Glutamatergic neuron (in vitro differentiated cells): ENCODE data around the gene KLK1. TPM values are rescaled to one million over a fixed set of nuclear protein-coding genes. Genes with fewer than 3 reads are reported as not detected.

Experiments
- DNase-seq: peaks from one replicate; pipeline ENCODE4 v3.0.0; 2022
- H3K27ac Mint-ChIP-seq: one replicate; pipeline ENCODE4 v1.8.0; 2020; ENCODE audit warnings: mild to moderate bottlenecking, mixed read lengths, inconsistent platforms; ENCODE audit not compliant: unreplicated experiment
- H3K27me3 Mint-ChIP-seq: one replicate; pipeline ENCODE4 v1.8.0; 2020; ENCODE audit warnings: mild to moderate bottlenecking, moderate library complexity, mixed read lengths, inconsistent platforms; ENCODE audit not compliant: unreplicated experiment
- H3K36me3 Mint-ChIP-seq: one replicate; pipeline ENCODE4 v1.8.0; 2020; ENCODE audit warnings: mild to moderate bottlenecking, mixed read lengths, inconsistent platforms; ENCODE audit not compliant: unreplicated experiment
- H3K4me1 Mint-ChIP-seq: one replicate; pipeline ENCODE4 v1.8.0; 2020; ENCODE audit warnings: mild to moderate bottlenecking, low read depth, mixed read lengths, inconsistent platforms; ENCODE audit not compliant: unreplicated experiment
- H3K4me3 Mint-ChIP-seq: one replicate; pipeline ENCODE4 v1.8.0; 2020; ENCODE audit warnings: mild to moderate bottlenecking, mixed read lengths, inconsistent platforms; ENCODE audit not compliant: unreplicated experiment
- H3K9me3 Mint-ChIP-seq: one replicate; pipeline ENCODE4 v1.8.0; 2020; ENCODE audit warnings: mild to moderate bottlenecking, moderate library complexity, mixed read lengths, inconsistent platforms; ENCODE audit not compliant: unreplicated experiment
- total RNA-seq: library from RNA; stranded (reverse); fragmentation: NEBNext Ultra II Directional; extraction: Animal tissue kit (Norgen Biotek cat#: 25700); gene quantifications from one replicate; pipeline ENCODE4 v1.2.1, GENCODE V29; 2021; ENCODE audit not compliant: unreplicated experiment
- TF ChIP-seq, protein P1 (sequence below): fragments of 200-600 bp; sonication (generic); IDR thresholded peaks from one replicate; pipeline ENCODE4 v1.5.0; 2021; ENCODE audit not compliant: partially characterized antibody, unreplicated experiment

Gene KLK1
- total RNA-seq, 1 donor from 2014 or later: 0.49 TPM

DNA sequence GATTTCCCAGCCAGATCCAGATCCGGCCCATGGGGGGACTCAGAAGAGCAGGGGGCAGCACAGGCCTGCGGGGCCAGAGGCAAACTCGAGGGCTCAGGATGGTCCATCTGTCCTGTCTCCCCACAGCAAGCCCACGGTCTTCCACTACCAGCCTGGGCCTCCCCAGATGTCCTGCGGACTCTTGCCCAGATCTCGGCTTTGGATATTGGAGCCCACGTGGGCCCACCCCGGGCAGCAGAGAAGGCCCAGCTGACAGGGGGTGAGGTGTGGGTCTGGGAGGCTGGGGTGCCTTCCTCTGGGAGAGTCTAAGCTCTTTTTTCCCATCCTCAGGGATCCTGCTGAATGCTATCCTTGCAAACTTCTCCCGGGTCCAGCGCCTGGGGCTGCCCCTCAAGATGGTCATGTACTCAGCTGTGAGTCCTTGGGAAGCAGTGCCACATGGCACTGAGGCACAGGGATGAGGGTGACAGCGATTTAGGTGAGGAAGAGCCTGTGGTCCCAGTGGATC, 30.0 kb downstream of the KLK1 start:
- TF ChIP-seq, protein P1, sequence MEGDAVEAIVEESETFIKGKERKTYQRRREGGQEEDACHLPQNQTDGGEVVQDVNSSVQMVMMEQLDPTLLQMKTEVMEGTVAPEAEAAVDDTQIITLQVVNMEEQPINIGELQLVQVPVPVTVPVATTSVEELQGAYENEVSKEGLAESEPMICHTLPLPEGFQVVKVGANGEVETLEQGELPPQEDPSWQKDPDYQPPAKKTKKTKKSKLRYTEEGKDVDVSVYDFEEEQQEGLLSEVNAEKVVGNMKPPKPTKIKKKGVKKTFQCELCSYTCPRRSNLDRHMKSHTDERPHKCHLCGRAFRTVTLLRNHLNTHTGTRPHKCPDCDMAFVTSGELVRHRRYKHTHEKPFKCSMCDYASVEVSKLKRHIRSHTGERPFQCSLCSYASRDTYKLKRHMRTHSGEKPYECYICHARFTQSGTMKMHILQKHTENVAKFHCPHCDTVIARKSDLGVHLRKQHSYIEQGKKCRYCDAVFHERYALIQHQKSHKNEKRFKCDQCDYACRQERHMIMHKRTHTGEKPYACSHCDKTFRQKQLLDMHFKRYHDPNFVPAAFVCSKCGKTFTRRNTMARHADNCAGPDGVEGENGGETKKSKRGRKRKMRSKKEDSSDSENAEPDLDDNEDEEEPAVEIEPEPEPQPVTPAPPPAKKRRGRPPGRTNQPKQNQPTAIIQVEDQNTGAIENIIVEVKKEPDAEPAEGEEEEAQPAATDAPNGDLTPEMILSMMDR: no peak
- no peak overlapping the region for H3K27ac Mint-ChIP-seq
- H3K9me3 Mint-ChIP-seq: peaks cover 7% of the 10 kb centered on the region
- H3K4me1 Mint-ChIP-seq: no peaks in the 10 kb centered on the region
- peaks cover 3% of the 10 kb centered on the region for H3K27me3 Mint-ChIP-seq
- H3K36me3 Mint-ChIP-seq: peaks cover 7% of the 10 kb centered on the region
- H3K4me3 Mint-ChIP-seq: no peak overlapping the region
- DNase-seq: no peak

DNA sequence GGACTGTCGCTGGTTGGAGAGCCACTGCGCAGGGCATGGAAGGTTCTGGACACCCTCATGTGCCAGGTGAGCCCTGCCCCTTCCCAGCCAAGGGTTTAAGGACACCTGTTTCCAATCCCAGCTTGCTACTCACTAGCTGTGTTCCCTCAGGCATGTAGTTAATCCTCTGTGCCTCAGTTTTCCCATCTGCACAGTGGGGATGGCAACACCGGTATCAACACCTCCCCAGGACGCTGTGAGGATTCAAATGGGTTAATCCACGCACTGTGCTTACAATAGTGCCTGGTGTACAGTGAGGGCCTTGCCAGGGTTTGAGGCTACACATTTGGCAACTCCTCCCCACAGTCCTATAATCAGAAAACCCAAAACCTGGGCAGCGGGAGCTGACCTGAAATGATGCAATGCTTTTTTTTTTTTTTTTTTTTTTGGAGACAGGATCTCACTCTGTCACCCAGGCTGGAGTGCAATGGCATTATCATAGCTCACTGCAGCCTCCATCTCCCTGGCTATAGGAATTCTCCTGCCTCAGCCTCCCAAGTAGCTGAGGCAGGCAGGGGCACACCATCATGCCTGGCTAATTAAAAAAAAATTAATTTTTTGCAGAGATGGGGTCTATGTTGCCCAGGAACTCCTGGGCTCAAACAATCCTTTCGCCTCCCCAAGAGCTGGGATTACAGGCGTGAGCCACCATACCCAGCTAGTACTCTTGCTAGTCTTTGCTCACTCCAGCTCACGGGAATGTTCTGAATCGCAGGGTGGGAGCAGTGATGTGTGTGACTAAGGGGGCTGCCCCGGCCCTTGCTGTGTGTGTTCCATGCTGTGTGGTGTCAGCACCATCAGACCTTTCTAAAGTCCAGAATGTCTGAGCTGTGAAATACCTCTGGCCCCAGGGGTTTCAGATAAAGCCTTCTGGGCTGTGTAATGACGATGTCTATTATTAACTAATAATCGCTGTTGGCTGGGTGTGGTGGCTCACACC, 31.0 kb downstream of the KLK1 start:
- H3K9me3 Mint-ChIP-seq: peaks cover 7% of the 10 kb centered on the region
- no peaks in the 10 kb centered on the region for H3K4me1 Mint-ChIP-seq
- peaks cover 3% of the 10 kb centered on the region for H3K27me3 Mint-ChIP-seq
- TF ChIP-seq, protein P1: no peak
- peaks cover 7% of the 10 kb centered on the region for H3K36me3 Mint-ChIP-seq
- H3K4me3 Mint-ChIP-seq: no peak overlapping the region
- DNase-seq: no peak
- H3K27ac Mint-ChIP-seq: no peak overlapping the region

DNA sequence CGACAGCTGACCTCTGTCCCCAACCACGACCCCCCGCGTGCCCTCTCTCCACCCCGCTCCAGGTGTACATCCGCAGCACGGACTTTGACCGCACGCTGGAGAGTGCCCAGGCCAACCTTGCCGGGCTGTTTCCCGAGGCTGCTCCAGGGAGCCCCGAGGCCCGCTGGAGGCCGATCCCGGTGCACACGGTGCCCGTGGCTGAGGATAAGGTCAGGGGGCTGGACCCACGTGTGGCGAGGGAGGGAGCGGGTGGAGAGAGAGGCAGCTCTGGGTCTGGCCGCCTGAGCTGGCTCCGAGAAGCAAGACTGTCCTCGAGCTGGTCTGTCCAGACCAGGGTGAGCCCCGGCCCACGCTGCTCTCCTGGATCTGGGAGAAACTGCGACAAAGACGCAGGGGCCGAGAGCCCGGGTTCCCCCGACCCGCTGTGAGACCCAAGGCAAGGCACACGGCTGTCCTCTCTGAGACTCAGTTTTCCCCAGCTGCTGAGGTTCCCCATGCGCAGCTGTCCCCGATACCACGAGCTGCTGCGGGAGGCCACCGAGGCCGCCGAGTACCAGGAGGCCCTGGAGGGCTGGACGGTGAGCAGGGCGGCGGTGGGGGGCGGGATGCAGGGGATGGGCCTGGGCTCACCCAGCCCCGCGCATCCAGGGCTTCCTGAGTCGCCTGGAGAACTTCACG, 31.9 kb downstream of the KLK1 start:
- TF ChIP-seq, protein P1: no peak
- Mint-ChIP-seq H3K4me3 (no peak overlapping the region), H3K27me3 (peaks cover 3% of the 10 kb centered on the region)

DNA sequence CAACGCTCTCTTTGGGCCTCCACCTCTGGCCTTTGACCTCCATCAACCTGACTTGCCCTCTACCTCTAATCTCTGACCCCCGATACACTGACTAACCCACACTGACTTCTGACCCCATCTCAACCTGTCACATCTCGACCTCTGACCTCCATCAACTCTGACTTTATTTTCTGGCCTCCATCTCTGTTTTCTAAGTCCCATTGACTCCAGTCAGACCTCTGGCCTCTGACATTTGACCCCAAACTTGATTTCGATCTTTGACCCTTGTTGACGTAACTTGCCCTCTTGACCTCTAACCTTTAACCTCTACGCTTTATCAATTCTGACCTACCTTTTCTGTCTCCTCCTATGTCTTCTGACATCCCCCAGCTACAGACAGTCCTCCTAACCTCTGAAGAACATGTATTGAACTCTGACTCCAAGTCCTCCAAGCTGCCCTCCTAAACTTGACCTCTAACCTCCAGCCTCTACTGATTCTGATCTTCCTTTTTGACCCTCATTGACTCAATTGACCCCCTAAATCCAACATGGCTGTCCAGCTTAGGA, 32.6 kb downstream of the KLK1 start:
- Mint-ChIP-seq H3K36me3 (peaks cover 7% of the 10 kb centered on the region), H3K27ac (peak overlapping the region; percentile 14), H3K9me3 (peaks cover 7% of the 10 kb centered on the region), H3K27me3 (peaks cover 3% of the 10 kb centered on the region), H3K4me3 (no peak overlapping the region), H3K4me1 (no peaks in the 10 kb centered on the region)
- DNase-seq: no peak
- TF ChIP-seq, protein P1: no peak

More for the DNA sequence above, 31.9 kb downstream of the KLK1 start:
- no peak for DNase-seq
- Mint-ChIP-seq H3K9me3 (peaks cover 7% of the 10 kb centered on the region), H3K4me1 (no peaks in the 10 kb centered on the region), H3K27ac (no peak overlapping the region), H3K36me3 (peaks cover 7% of the 10 kb centered on the region)
